Cardiac septum (tissue), 1 donor: ENCODE results near the gene GABRR1. TPM values are rescaled to one million over a fixed set of nuclear protein-coding genes. Genes with fewer than 3 reads are reported as not detected.

Source experiments
- DNase-seq: peaks from one replicate; pipeline ENCODE4 v3.0.0-alpha.2; 2020; ENCODE audit warnings: low spot score
- intact Hi-C: fragments of 100-400 bp; cut with DNase I; formaldehyde crosslinking; loops from one replicate; pipeline ENCODE4 v1.14.0; 2022
- total RNA-seq: library from RNA; stranded (reverse); fragmentation: NEBNext Ultra II Directional; extraction: Animal tissue kit (Norgen Biotek cat#: 25700); gene quantifications from one replicate; pipeline ENCODE4 v1.2.1, GENCODE V29; 2021
- donor health status: DM: no; HTN: no; CAD: no.

Gene GABRR1
- total RNA-seq, 1 donor from 2014 or later = not detected

DNA sequence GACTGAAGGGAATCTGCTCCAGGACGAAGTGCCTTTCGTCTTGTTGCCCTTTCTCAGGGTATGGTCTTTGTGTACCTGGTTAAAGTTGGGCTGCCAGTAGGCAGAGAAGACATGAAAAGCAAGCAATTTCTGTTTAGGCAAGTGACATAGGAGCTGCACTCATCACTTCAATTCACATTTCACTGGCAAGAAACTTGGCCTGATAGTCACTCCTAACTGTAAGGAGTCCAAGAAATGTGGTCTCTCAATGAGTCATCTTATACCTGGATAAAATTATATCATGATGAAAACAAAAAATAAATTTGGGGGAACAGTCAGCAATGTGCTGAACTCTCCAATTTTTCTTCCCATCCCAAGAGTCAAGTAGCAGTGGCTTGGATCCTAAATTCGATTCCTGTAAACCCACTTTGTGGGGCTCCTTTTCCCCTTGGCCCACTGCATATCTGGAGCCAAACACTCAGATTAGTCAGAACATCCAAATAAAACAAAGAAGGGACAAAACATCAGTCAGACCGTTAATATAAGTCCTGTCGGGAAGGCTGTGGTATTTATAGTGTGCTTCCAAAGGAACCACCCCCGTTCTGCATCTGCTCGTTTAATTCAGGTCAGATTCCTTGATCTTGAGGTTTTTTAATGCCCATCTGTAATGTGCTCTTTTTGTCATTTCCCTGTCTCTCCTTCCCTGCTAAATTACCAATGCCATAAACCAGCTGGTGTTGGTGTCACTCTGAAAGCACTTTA lies 5.0 kb upstream of the GABRR1 start:
- no peak for DNase-seq
- intact Hi-C loops = no loop called here

DNA sequence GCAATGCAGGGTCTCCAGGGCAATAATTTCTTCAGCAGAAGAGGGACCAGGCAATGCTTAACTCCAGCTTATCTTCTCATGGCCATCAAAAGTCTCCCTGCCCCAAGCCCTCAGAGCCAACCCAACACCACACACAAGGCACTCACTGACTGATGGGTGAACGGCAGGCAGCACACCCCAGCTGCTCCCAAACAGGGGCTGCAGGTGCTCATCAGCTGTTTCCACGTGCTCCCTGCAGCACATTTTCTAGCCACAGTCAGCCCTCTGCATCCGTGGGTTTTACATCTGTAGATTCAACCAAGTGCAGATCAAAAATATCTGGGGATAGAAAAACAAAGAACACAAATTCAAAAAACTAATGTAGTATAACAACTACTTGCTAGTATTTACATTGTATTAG lies 4.0 kb upstream of the GABRR1 start:
- intact Hi-C loops = no loop called here
- DNase-seq = no peak

DNA sequence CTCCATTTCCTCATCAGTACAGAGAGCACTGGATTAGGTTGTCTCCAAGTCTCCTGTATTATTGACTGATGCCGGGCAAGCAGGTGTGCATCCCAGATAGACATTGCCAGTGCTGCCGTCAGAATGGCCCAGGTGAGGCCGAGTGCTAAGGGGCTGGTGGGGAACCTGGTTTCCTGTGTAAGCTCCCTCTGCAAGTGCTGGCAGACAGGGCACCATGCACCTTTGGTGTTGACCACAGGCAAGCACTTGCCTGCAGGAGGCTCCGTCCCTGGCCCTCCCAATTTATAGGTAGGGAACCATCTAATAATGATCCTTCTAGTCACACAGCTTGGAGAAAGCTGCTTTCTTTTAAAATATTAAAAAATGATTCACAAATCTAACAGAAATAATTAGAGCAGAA lies 747 bp downstream of the GABRR1 start:
- no peak for DNase-seq
- intact Hi-C loops = no loop called here

DNA sequence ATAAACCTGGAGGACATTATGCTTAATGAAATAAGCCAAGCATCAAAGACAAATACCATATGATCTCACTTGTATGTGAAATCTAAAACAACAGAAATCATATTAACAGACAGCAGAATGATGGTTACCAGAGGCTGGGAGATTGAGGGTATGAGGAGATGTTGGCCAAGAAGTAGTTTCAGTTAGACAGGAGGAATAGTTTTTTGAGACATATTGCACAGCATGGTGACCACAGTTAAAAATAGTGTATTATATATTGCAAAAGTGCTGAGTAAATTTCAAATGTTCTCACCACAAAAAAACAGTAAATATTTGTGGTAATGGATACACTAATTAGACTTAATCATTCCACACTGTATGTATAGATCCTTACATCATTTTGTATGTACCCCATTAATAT lies 1.8 kb downstream of the GABRR1 start:
- no peak for DNase-seq

DNA sequence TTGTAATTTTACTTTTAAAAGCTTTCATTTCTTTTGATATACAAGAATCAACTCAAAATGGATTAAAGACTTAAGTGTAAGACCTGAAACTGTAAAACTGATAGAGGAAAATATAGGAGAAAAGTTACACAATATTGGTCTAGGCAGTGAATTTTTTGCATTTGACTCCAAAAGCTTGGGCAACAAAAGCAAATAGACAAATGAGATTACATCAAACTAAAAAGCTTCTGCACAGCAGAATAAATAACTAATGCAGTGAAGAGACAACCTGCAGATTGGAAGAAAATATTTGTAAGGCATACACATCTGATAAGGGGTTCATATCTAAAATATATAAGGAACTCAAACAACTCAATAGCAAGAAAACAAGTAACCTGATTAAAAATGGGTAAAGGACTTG lies 3.0 kb downstream of the GABRR1 start:
- intact Hi-C loops = no loop called here
- no peak for DNase-seq

More for the DNA sequence above, 1.8 kb downstream of the GABRR1 start:
- intact Hi-C loops = no loop called here

DNA sequence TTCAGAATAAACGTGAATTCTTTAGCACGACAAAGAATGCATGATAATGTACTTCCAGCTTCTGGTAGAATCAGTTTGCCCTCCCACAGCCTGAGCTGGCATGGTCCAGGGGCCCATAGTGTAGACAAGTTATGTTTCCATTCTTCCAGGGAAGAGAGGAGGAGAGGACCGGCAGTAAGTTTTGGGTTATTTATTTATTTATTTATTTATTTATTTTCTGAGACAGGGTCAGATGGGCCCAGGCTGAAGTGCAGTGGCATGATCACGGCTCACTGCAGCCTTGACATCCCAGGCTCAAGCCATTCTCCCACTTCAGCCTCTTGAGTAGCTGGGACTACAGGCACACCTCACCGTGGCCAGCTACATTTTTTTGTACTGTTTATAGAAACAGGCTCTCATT lies 4.7 kb downstream of the GABRR1 start:
- no peak for DNase-seq
- intact Hi-C loops = no loop called here

DNA sequence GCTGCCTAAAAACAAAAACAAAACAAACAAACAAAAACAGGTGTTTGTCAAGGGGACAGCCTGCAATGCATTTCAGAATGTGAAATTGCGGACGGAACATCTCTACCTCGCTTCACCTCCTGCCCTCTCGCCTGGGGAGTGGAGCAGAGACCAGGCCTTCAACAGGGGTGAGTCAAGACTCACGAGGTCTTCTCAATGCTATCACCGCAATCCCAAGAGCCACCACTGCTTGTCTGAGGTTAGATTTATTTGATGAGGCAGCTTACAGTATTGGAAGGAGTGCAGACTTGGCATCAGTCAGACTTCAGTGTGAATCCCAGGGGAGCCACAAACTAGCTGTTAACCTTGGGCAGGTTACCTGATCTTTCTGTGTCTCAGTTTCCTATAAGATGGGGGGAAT lies 7.7 kb downstream of the GABRR1 start:
- intact Hi-C loops = no loop called here
- DNase-seq = no peak

DNA sequence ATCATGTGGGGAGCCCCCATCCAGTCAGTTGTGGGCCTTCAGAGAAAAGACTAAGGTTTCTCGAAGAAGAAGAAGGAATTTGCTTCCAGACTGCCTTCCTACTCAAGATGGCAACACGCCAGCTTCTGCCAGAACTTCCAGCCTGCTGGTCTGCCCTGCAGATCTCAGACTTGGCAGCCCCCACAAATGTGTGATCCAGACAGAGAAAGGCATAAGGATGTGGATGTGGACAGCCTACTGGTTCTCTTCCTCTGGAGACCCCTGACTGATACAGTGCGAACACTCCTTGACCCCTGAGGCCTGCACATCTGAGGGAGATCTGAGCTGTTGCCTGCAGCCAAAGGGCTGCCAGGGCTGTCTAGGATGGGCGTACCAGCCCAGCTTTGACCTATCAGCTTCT lies 8.6 kb downstream of the GABRR1 start:
- DNase-seq = no peak
- intact Hi-C loops = no loop called here

DNA sequence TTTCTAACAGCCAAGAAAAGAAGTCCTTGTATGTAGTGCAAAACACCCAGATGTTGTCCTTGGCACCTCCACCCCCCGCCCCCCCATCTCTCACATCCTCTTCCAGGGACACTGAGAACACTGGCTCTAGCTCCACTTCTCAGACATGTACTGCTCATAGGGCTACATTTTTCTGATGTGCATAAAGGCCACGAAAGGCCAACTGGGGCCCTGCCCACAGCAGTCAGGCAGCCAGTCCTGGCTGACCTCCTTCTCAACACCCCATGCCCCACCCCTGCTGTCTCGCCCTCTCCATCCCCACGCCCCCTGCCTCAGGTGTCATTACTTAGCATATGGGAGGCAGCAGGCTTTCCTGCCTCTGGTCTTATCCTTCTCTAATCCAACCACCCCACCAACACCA lies 11.3 kb downstream of the GABRR1 start:
- intact Hi-C loops = no loop called here
- DNase-seq = no peak

DNA sequence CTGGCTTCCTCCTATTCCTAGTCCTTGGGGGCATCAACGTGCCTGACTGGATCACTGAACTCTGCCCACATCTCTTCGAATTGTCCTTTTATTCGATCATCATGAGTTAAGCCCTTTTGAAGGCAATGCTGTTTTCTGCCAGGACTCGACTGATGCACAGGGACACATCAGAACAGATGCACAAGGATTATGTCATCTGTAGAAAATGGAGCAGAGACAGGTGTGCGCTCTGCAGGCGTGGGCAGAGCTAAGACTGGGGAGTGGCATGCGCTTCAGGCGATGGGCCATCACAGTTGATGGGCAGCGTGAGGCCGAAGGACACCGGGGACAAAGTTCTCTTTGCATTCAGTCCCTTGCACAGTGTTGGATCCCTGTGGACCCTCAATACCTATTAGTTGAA lies 13.1 kb downstream of the GABRR1 start:
- no peak for DNase-seq
- intact Hi-C loops = no loop called here

DNA sequence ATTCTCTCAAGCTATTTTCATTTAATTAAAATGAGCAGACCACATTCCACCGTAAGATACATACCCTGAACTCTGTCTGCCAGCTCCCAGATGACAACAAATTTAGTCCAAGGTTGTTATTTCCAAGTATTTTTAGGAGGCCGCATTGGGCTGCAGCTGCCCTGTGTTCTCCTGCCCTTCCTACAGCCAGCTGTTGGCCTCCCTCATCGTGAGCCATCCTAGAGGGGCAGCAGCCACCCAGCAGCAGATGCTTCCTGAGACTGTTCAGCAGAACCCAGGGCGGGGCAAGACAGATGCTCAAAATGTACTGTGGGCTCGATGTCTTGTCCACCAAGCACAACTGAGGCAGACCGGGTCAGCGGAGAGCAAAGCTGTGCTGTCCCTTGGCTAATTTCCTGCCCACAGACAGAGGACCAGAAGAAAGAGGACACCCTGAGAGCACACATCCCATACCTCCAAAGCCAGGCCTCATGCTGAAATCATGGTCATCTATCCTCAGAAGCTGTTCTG lies 16.4 kb downstream of the GABRR1 start:
- no peak for DNase-seq
- intact Hi-C loops = no loop called here

DNA sequence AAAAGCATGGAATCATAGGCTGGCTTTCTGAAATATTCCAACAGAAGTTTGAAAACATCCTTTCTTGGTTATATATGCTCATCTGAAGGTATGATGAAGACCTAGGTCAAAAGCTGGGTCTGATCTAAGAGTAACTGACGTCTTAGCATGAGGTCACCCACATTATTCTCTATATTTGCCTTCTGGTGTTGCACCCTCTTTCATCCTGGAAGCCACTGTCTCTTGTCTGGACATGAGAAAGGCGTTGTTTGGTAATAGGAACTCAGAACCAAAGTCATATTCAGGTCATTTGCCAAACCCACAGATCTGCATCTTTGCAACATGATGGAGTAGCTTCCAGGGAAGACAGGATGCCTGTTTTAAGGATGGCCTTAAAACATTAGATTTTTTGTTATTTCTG lies 17.6 kb downstream of the GABRR1 start:
- no peak for DNase-seq
- intact Hi-C loops = no loop called here

DNA sequence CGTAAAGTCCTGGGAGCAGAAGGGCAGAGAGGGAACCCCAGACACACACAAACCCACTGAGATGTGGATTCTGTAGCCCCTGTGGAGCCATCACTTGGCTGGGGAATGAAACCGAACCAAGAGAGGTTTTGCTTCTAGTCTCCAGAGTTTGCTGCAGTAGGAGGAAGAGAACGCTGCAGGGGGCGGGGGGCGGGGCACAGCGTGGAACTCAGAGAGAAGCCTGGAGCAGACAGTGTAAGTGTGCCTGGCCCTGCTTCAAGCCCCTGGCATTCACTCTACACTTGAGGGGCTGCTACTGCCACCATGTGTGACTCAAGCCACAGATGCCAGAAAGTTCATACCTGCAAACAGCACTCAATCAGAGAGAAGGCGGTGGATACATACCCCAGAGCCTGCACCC lies 18.9 kb downstream of the GABRR1 start:
- intact Hi-C loops = no loop called here
- DNase-seq = no peak

DNA sequence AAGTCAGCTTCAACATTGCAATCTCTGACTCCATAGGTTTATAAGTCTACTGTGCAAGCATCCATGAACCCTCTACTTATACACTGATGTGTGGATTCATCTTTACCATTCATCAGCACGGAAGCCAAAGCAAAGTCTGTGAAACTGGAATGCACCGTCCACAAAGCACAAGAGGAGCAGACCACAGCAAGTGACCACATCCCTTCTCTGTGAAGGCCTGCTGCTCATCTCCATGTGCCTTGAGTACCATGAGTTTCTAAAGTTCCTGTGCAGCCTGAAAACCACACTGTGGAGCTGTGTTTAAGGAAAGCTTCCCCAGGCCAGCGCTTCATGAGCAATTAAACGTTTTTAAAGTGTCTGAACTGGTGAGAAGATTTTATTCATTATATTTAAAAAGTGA lies 20.0 kb downstream of the GABRR1 start:
- intact Hi-C loops = no loop called here
- DNase-seq = no peak

DNA sequence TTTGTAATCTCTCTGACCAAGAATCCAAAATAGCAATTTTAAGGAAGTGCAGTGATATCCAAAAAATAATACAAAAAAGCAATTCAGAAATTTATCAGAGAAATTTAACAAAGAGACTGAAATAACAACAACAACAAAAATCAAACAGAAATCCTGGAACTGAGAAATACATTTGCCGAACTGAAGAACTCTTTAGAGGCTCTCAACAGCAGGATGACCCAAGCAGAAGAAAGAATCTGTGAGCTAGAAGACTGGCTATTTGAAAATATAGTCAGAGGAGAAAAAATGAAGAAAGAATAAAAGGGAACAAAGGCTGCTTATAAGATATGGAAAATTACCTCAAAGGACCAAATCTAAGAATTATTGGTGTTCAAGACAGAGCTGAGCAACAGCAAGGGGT lies 22.6 kb downstream of the GABRR1 start:
- intact Hi-C loops = no loop called here
- DNase-seq = no peak

DNA sequence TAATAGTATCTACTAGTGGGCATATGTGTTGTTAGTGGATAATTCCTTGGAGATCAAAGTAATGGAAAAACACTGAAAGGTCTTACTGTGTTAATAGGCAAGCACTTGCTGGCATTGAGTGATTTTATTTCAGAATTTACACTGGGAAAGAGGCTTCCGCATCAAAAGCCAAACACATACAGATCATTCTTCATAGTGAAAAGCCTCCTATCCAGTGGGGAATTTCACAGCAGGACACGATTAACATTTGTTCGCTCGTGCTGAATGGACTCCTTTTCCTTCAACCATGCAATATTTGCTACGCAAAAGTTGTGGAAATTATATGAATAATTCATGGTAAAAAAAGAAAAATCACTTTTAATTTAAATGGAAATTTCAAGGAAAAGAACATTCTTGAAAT lies 26.4 kb downstream of the GABRR1 start:
- DNase-seq = no peak
- intact Hi-C loops = no loop called here

DNA sequence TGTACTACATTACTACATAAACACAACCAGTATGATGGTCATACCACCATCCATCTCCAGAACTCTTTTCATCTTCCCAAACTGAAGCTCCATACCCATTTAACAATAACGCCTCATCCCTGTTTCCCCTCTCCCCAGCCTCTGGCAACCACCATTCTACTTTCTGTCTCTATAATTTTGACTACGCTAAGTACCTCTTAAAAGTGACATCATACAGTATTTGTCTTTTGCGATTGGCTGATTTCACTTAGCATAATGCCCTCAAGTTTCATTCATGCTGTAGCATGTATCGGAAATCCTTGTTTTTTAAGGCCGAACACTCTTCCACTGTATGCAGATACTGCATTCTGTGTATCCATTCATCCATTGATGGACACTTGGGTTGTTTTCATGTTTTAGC lies 29.7 kb downstream of the GABRR1 start:
- DNase-seq = no peak
- intact Hi-C loops = no loop called here

DNA sequence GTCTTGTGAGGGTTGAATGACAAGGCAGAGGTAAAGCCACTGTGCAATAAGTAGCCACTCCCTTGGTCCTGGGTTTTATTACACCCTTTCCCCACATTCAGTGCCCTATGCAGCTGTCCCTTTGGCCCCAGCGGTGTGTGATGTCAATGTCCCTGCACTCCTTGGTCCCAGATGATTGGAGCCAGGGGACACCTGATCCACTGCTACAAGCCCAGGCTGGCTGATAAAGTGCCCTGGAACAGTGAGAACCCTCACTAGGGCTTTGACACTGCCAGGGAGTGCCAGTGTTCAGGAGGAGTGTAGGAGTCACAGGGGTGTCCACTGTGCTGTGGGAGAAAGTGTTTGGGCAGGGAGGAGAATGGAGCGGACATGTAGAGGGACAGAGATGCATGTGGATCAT lies 30.4 kb downstream of the GABRR1 start:
- DNase-seq = no peak
- intact Hi-C loops = no loop called here

DNA sequence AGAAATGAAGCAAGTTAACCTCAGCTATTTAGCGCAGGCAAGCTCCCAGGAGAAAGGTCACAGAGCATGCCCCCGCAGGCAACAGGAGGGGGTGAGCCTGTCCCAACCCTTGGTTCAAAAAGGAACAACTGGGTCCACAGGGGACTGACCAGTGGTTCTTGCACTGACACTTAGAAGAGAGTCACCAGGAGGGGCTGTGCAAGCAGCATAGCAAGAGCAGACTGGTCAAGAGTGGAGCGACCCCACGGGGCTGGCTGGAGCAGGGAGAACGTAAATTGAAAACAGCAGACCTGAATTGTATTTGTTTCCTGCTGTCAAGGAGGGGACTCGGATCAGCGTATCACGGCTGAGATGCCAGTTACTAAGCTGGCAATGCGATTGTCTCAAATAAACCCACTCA lies 32.8 kb downstream of the GABRR1 start:
- intact Hi-C loops = no loop called here
- no peak for DNase-seq

DNA sequence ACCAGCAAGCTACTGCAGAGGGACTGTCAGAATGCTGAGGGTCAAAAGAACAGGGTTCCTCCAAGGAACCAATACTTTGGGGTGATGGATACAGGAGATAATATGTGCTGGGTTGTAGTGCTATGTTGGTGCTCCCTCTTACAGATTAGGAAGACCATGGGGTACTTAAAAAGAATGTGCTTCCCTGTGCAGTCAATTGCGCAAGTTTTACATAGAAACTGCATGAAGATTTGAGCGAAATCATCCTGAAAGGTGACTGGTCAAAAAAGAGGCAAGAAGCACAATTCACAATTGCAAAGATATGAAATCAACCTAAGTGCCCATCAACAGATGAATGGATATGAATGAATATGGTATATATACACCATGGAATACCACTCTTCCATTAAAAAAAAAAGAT lies 33.9 kb downstream of the GABRR1 start:
- DNase-seq = no peak
- intact Hi-C loops = no loop called here

DNA sequence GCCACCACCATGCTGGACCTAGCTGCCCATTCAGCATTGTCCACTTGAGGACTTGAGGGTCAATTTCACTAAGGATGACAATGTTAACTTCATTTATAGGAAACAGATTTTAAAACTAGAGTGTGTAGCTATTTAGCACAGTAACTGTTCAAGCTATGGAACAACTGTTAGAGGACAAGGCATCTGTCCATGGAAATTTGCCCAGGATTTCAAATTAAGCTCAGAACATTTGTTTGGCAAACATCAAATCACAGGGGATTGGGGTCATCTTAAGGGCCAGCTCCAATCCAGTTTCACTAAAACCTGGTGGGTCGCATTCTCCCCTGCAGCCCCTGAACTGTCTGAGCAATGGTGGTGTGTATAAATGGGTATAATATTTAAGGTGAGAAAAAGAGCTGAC lies 36.2 kb downstream of the GABRR1 start:
- intact Hi-C loops = no loop called here
- no peak for DNase-seq

DNA sequence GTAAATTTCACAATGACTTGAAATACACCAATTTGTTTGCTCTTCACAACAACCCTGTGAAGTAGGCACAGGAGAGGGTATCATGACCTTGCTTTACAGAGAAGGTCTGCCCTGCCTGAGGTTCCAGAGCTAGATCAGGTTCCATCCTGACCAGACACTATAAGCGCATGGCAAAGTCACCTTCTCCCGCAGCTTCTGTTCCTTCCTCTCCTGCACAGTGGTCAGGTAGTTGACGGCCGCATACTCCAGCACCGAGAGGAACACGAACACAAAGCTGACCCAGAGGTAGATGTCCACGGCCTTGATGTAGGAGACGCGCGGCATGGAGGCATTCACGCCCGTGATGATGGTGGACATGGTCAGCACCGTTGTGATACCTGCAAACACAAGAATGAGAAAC lies 37.0 kb downstream of the GABRR1 start:
- no peak for DNase-seq

More for the DNA sequence above, 37.0 kb downstream of the GABRR1 start:
- intact Hi-C loops = no loop called here
